SK-N-SH (cell line): ENCODE results near the gene MIF.

ENCODE experiments used
- CTCF ChIP-seq: fragments of 200-600 bp; sonication (generic); IDR thresholded peaks from 2 replicates; pipeline ENCODE4 v1.6.1; 2017; ENCODE audit warnings: antibody characterized with exemption, mild to moderate bottlenecking, moderate library complexity
- JUND ChIP-seq: IDR thresholded peaks from 2 replicates; pipeline ENCODE4 v1.4.0; 2012
- MXI1 ChIP-seq: IDR thresholded peaks from 2 replicates; pipeline ENCODE4 v1.6.1; 2012; ENCODE audit warnings: mild to moderate bottlenecking, low read depth, low read length, improper control_type of control experiment
- PBX3 ChIP-seq: IDR thresholded peaks from 2 replicates; pipeline ENCODE4; 2012
- POLR2AphosphoS5 ChIP-seq: IDR thresholded peaks from 2 replicates; pipeline ENCODE4 v1.6.1; 2012; ENCODE audit warnings: low read depth, low read length
- SIN3A ChIP-seq: IDR thresholded peaks from 2 replicates; pipeline ENCODE4 v1.6.1; 2012; ENCODE audit warnings: low read depth, mild to moderate bottlenecking, low read length, moderate library complexity, borderline replicate concordance
- TEAD4 ChIP-seq: IDR thresholded peaks from 2 replicates; pipeline ENCODE4 v1.4.0; 2012; ENCODE audit warnings: mild to moderate bottlenecking, borderline replicate concordance; ENCODE audit not compliant: insufficient read depth

GRCh38 chr22:23915290-23915689 is 21.1 kb downstream of the MIF start:
- no peak for TF ChIP-seq TEAD4
- no peak for TF ChIP-seq SIN3A
- no peak for TF ChIP-seq POLR2AphosphoS5
- TF ChIP-seq MXI1 = no peak
- no peak for TF ChIP-seq CTCF
- TF ChIP-seq PBX3 = no peak
- TF ChIP-seq JUND = no peak
